ENCODE data around the gene GHSR. TPM values are rescaled to one million over a fixed set of nuclear protein-coding genes. Genes with fewer than 3 reads are reported as not detected.

Gene GHSR
- total and polyA plus RNA-seq, 2 experiments from 2014 or later = not detected

- no peaks in the 10 kb centered on the region for H3K9me2 ChIP-seq (replicated peaks; ENCODE audit: insufficient read depth)
- H3K79me2 ChIP-seq = no peaks in the 10 kb centered on the region
- no peaks in the 10 kb centered on the region for H3K36me3 ChIP-seq (replicated peaks; ENCODE audit: insufficient read depth, low read depth)
- no peaks in the 10 kb centered on the region for H3K9me3 ChIP-seq (ENCODE audit: low read depth)
- no peak overlapping the region for H2AFZ ChIP-seq
- H3K4me2 ChIP-seq = no peak overlapping the region
- H3K27me3 ChIP-seq = peaks cover 12% of the 10 kb centered on the region
- no peaks in the 10 kb centered on the region for H4K20me1 ChIP-seq (ENCODE audit: insufficient read depth, poor library complexity, severe bottlenecking)
- DNase-seq (ENCODE audit: low spot score) = no peak
- H3K4me3 ChIP-seq = no peak overlapping the region
- TF ChIP-seq CTCF (IDR thresholded peaks at IDR 0.05; ENCODE audit: poor library complexity) (no peak), EZH2phosphoT487 (IDR thresholded peaks at IDR 0.05; ENCODE audit: low read depth, severe bottlenecking, unreplicated experiment) (no peak), EZH2 (IDR thresholded peaks at IDR 0.05; ENCODE audit: borderline replicate concordance) (no peak)
- no peaks in the 10 kb centered on the region for H3K4me1 ChIP-seq (ENCODE audit: insufficient read depth)
- H3K27ac ChIP-seq = no peak overlapping the region
Measured at GRCh38 chr3:172437713-172438112, 10.5 kb downstream of the GHSR start.

GRCh38 chr3:172415323-172415722 is 32.9 kb downstream of the GHSR start:
- Histone ChIP-seq H3K4me2 (no peak overlapping the region), H3K4me3 (no peak overlapping the region), H3K27ac (no peak overlapping the region), H4K20me1 (ENCODE audit: insufficient read depth, poor library complexity, severe bottlenecking) (no peaks in the 10 kb centered on the region), H3K9me3 (ENCODE audit: low read depth) (no peaks in the 10 kb centered on the region), H3K27me3 (no peaks in the 10 kb centered on the region), H3K4me1 (ENCODE audit: insufficient read depth) (no peaks in the 10 kb centered on the region), H2AFZ (no peak overlapping the region), H3K79me2 (no peaks in the 10 kb centered on the region), H3K36me3 (replicated peaks; ENCODE audit: insufficient read depth, low read depth) (no peaks in the 10 kb centered on the region), H3K9me2 (replicated peaks; ENCODE audit: insufficient read depth) (no peaks in the 10 kb centered on the region)
- no peak for TF ChIP-seq EZH2 (IDR thresholded peaks at IDR 0.05; ENCODE audit: borderline replicate concordance)
- no peak for TF ChIP-seq EZH2phosphoT487 (IDR thresholded peaks at IDR 0.05; ENCODE audit: low read depth, severe bottlenecking, unreplicated experiment)
- no peak for TF ChIP-seq CTCF (IDR thresholded peaks at IDR 0.05; ENCODE audit: poor library complexity)
- no peak for DNase-seq (ENCODE audit: low spot score)
- 91% methylated on average over 5 of the region's 5 CpGs for WGBS (ENCODE audit: low lambda C conversion rate, missing lambda C conversion rate)

- Histone ChIP-seq H3K4me1 (ENCODE audit: insufficient read depth) (no peaks in the 10 kb centered on the region), H2AFZ (no peak overlapping the region), H3K79me2 (no peaks in the 10 kb centered on the region), H3K36me3 (replicated peaks; ENCODE audit: insufficient read depth, low read depth) (no peaks in the 10 kb centered on the region), H3K27ac (no peak overlapping the region), H4K20me1 (ENCODE audit: insufficient read depth, poor library complexity, severe bottlenecking) (no peaks in the 10 kb centered on the region), H3K4me2 (no peak overlapping the region), H3K27me3 (no peaks in the 10 kb centered on the region), H3K9me2 (replicated peaks; ENCODE audit: insufficient read depth) (no peaks in the 10 kb centered on the region), H3K9me3 (ENCODE audit: low read depth) (no peaks in the 10 kb centered on the region), H3K4me3 (no peak overlapping the region)
- no peak for DNase-seq (ENCODE audit: low spot score)
- 91% methylated on average over 6 of the region's 6 CpGs for WGBS (ENCODE audit: low lambda C conversion rate, missing lambda C conversion rate)
- TF ChIP-seq CTCF (IDR thresholded peaks at IDR 0.05; ENCODE audit: poor library complexity) = no peak
- no peak for TF ChIP-seq EZH2 (IDR thresholded peaks at IDR 0.05; ENCODE audit: borderline replicate concordance)
- no peak for TF ChIP-seq EZH2phosphoT487 (IDR thresholded peaks at IDR 0.05; ENCODE audit: low read depth, severe bottlenecking, unreplicated experiment)
Measured at GRCh38 chr3:172411478-172411947, 36.7 kb downstream of the GHSR start.
